Superior temporal gyrus (tissue), 1 donor: ENCODE measurements around the gene AGAP1.

Experiments used
- DNase-seq: peaks from one replicate; pipeline ENCODE4 v3.0.0-alpha.2; 2016; ENCODE audit errors: extremely low spot score

The AGAP1 gene

GRCh38 chr2:235690082-235690808, 196.4 kb downstream of the AGAP1 start:
- no peak for DNase-seq

- peak; percentile 14 for DNase-seq
Measured at GRCh38 chr2:235690809-235691450, 197.1 kb downstream of the AGAP1 start.

DNA sequence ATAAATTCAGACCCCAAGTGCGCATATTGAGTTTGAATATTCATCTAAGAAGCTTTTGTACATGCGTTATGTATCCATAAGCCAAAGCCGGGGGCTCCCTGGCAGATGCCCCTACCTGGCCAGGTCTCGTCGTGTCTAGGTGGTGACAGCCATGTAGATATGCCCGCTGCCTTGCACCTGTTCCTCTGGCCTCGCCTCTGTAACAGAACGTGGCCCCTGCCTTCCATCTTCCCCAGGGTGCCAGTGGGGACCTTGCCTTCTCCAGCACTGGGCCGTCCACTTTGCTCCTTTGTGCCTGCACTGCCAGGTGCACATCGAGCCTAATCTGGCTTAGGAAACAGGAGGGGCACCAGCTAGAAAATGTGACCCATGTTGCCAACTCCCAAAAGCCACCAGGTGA, 198.2 kb downstream of the AGAP1 start:
- no peak for DNase-seq

DNA sequence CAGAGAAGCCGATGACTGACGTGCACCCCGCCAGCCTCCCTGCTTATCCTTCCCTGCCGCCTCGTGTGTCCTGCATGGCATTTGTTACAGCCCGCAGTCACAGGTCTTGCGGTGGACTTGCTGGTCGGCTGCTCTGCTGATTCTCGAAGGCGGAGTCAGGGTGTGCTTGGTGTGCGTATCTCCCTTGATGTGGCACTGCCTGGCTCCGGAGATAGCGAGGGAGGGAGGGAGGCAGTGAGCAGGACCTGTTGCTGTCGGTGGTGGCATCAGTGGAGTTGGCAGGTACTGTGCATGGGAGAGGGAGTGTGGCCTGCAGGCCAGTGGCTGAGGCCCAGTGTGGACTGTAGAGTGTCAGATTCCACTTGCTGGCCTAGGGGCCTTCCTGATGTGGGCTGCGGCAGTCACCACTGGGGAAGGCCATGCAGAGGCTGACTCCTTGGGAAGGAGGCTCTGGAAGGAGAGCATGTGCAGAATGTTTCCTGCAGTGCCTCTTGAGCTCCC, 198.9 kb downstream of the AGAP1 start:
- no peak for DNase-seq

DNA sequence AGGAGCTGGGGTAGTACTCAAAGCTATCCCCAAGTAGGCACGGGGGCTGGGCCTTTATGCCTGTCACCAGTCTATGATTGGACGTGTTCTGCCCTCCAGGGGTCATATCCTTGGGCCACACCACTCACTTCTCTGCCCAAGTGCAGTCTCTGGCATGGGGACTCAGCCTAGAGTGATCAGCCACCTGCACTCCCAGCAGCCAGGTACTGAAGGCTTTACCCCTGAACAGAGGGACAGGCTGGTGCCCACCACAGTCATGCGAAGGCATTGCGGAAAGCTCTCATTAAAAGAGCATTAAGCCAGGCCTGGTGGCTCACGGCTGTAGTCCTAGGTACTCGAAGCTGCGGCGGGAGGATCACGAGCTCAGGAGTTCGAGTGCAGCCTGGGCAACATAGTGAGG, 199.4 kb downstream of the AGAP1 start:
- no peak for DNase-seq

DNA sequence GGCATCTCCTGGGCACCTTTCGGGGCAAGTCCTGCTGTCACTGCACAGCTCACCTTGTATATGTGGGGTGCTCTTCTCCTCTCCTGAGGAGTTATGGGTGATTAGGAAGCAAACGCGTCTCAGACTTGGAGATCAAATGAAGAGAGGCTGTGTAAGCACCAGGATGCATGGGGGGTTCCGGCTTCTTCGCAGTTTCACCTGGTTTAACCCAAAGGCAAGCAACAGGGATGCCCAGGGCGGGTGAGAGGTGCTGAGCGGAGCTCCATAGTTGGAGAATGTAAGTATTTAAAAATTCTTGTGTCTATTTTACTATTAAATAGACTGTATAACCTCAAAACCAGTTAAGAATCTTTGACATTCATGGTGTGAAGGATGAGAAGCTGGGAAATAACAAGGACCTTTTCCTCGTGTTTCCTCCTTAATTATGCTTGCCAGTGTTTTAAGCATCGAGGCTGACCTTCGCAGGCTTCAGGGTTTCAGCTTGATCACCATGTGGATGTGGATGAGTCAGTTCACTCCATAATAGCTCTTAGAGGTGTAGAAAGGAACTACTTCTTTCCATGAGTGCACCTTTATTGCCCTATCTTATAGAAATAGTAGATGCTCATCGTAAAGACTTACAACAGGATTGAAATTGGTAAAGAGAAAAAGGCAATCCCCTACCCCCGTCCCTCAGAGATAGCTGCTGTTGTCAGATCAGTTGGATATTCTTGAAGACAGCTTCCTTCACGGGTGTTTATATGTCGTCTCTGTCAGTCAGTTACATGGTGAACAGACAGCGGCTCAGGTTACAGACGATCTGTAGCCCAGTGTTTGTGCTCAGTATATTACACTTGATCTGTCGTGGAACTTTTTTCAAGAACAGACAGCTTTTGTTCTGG, 201.1 kb downstream of the AGAP1 start:
- no peak for DNase-seq

DNA sequence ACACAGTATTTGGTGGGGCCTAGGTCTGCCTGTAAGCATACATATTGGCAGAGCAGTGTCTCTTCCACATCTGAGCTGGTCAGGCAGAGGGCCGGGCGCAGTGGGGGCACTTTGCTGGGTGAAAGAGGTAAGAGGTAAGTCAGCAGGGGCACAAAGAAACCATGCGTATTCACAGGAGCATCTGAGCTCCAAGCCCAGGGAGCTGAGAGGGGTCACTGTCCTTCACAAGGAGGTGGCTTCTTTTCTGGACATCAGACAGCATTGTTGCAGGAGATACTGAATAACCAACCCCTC, 201.7 kb downstream of the AGAP1 start:
- no peak for DNase-seq

DNA sequence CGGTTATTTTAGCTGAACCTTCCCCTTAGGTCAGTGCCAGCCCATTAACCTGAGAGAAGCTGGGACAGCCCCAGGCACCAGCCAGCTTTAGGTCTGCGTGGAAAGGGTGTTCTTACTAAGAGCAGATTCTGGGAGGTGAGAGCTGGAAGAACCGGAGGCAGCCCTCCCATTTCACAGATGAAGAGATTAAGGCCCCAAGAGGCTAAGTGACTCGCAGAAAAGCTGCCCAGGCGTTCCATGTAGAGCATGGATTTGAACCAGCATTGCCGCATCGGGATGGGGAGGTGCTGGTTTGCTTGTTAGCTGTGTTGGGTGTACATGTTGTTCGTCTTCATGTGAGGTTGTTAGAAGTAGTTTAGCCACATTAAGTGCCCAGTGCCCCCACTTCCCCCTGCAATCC, 203.2 kb downstream of the AGAP1 start:
- no peak for DNase-seq

DNA sequence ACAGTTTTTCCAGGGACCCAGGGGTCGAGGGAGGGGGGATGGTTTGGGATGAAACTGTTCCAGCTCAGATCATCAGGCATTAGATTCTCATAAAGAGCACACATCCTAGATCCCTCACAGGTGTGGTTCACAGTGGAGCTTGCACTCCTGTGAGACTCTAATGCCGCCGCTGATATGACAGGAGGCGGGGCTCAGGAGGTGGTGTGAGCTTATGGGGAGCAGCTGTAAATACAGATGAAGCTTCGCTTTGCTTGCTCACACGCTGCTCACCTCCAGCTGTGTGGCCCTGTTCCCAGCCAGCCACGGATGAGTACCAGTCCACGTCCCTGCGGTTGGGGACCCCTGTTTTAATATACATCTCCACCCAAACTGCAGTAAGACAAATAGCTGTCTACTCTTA, 204.2 kb downstream of the AGAP1 start:
- DNase-seq: no peak

DNA sequence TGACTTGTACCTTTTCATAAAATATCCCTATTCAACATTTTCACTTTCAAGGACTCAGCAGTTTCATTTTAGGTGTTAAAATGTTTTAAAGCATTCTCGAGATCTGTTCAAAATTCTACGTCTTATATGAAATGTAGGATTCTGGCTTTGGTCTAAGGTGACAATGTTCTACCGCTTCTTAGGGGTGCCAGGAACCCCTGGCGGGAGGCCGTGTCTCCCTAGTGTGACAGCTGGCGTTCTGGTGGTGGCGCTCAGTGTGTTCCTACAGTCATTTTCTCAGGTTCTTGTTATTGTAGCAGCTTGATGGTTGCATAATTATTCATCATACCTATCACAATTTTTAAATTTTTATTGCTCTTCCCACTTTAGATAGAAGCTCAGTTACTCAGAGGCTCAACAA, 204.6 kb downstream of the AGAP1 start:
- peak; percentile 63 for DNase-seq

- DNase-seq: no peak
Measured at GRCh38 chr2:235699576-235699975, 205.7 kb downstream of the AGAP1 start.

DNA sequence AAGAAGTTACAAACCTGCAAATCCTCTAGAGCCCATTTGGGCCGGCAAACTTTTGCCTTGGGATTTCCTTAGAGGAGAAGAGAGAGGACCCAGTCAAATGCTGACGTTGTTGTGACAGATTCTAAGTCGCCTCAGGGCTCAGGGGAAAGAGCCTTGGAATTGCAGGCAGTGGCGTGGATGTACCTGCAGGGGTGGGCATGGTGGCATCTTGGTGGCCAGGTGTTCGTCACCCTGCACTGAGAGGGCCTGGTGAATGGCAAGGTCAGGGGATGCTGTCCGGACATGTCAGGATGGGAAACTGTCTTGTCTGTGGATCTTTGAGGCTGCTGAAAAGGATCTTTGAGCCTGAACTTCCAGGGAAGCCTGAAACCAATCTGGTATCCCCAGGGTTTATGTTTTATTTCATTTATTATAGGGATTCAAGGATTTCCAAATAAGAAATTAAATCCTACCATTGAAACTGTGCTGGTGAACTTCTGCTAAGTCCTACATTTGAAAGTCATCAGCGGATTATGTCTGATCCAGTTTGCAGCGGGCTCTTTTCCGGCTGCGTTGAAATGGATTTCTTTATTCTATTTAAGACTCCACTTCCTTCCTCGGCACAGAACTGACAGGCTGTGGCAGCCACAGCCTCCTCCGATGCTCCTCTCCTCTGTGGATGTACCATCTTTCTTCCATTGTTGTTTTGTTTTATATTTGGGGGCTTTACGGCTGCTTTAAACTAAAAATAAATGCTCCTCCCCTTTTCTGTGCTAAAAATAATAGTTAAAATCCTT, 207.6 kb downstream of the AGAP1 start:
- DNase-seq: peak; percentile 20

- peak; percentile 13 for DNase-seq
Measured at GRCh38 chr2:235702186-235702585, 208.3 kb downstream of the AGAP1 start.

- DNase-seq: no peak
Measured at GRCh38 chr2:235703711-235704295, 210.0 kb downstream of the AGAP1 start.

- no peak for DNase-seq
Measured at GRCh38 chr2:235705296-235705695, 211.5 kb downstream of the AGAP1 start.

- no peak for DNase-seq
Measured at GRCh38 chr2:235706506-235706905, 212.7 kb downstream of the AGAP1 start.

DNA sequence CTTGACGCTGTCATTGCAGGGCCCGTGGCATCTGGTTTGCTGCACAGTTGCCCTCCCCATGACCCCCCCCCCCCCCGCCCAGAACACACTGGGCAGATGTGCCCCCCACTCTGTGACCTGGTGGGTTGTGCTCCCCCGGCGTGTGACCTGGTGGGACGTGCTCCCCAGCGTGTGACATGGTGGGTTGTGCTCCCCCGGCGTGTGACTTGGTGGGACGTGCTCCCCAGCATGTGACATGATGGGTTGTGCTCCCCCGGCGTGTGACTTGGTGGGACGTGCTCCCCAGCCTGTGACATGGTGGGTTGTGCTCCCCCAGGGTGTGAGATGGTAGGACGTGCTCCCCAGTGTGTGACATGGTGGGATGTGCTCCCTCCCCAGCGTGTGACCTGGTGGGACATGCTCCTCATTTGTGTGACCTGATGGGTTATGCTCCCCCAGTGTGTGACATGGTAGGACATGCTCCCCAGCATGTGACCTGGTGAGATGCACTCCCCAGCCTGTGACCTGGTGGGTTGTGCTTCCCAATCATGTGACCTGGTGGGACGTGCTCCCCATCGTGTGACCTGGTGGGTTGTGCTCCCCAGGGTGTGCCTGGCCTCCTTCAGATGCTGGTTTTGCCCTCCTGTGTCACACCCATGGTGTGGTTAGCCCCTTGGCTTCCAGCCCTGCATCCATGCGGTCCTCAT, 213.7 kb downstream of the AGAP1 start:
- DNase-seq: no peak

GRCh38 chr2:235709124-235709813, 215.4 kb downstream of the AGAP1 start:
- DNase-seq: no peak

DNA sequence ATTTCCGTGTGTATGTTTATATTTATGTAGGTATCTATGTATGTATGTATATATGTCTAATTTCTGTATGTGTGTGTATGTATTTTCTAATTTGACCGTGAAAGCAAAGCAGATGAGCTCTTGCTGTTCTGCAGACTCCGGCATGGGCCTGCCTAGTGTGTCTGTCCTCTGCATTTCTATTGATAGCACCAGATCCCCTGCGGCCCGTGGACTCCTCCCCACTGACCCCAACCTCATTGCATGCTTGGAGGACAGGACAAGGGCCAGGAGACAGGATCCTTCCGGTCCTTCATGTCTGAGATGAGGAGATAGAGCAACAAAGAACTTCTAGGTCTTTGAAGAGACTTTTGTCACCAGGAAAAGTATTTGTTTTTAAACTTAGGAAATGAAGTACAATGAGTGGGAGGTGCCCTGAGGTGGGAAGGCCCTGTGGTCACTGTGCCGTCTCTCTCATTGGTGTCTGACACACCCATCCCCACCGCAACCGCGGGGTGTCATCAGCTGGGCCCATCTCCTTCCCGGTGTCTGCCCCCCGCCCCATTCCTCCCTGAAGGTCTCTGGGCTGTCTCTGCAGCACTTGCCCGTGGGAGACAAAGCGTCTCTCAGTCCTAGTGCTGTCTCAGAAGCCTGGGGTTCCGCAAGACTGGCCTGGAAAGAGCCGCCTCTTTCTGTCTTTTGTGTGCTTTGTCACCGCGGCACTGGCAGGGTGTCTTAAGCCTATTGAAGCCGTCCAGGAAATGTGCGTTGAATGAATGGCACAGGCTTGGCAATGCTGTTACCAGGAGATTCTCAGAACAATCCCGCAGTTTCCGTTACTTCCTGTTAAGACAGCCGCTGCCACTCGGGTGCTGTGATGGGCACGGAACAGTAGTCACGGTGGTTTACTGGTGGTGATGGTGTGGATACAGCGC, 216.4 kb downstream of the AGAP1 start:
- DNase-seq: no peak
